Measurements from ENCODE around the gene RBM45. TPM values are rescaled to one million over a fixed set of nuclear protein-coding genes. Genes with fewer than 3 reads are reported as not detected.

Gene RBM45
- polyA plus RNA-seq, 2 of the 4 experiments (the other 2 are of a cell fraction) = 15.2 to 20.9 TPM

GRCh38 chr2:178143481-178143880 is 31.2 kb downstream of the RBM45 start:
- POLR2A ChIA-PET = no interaction called here
- TF ChIP-seq KDM1A (IDR thresholded peaks at IDR 0.05; ENCODE audit: low read depth) (no peak), NPAS2 (CRISPR knock-in tag; IDR thresholded peaks at IDR 0.05; ENCODE audit: borderline replicate concordance) (no peak), REST (IDR thresholded peaks at IDR 0.05) (no peak), RFX5 (IDR thresholded peaks at IDR 0.05) (no peak), CHD2 (IDR thresholded peaks at IDR 0.05; ENCODE audit: low read length, partially characterized antibody) (no peak), CHD4 (IDR thresholded peaks at IDR 0.05; ENCODE audit: borderline replicate concordance) (no peak), CTCF (IDR thresholded peaks at IDR 0.05) (no peak), POLR2A (IDR thresholded peaks at IDR 0.05; ENCODE audit: low read length) (no peak), ZFP36 (IDR thresholded peaks at IDR 0.05; ENCODE audit: borderline replicate concordance, partially characterized antibody) (no peak), TFCP2L1 (CRISPR knock-in tag; IDR thresholded peaks at IDR 0.05) (no peak), MAZ (IDR thresholded peaks at IDR 0.05; ENCODE audit: borderline replicate concordance, low read depth, low read length) (no peak), ZNF302 (CRISPR knock-in tag; IDR thresholded peaks at IDR 0.05) (no peak), TP53 (CRISPR knock-in tag; IDR thresholded peaks at IDR 0.05) (no peak), HDAC2 (IDR thresholded peaks at IDR 0.05) (no peak), JUNB (IDR thresholded peaks at IDR 0.05) (no peak), HMGXB4 (CRISPR knock-in tag; IDR thresholded peaks at IDR 0.05; ENCODE audit: borderline replicate concordance) (no peak), ZC3H11A (IDR thresholded peaks at IDR 0.05) (no peak), CBX2 (IDR thresholded peaks at IDR 0.05; ENCODE audit: borderline replicate concordance, low read depth) (no peak)
- CTCF ChIA-PET = interaction anchor here (1.0 to 1.2 kb wide), 2 partner anchors 11 to 270 kb away, joined by 4 to 5 read pairs; no protein-coding TSS in a partner anchor
- Histone ChIP-seq H3K4me2 (no peak overlapping the region), H3K27ac (no peak overlapping the region), H3K9me3 (no peaks in the 10 kb centered on the region), H3K4me1 (no peaks in the 10 kb centered on the region), H3K4me3 (no peak overlapping the region)
- ATAC-seq (peak; percentile 63 to 77), DNase-seq (ENCODE audit: low read depth in 1 of 2, low spot score in 1 of 2) (no peak), FAIRE-seq (no peak)

DNA sequence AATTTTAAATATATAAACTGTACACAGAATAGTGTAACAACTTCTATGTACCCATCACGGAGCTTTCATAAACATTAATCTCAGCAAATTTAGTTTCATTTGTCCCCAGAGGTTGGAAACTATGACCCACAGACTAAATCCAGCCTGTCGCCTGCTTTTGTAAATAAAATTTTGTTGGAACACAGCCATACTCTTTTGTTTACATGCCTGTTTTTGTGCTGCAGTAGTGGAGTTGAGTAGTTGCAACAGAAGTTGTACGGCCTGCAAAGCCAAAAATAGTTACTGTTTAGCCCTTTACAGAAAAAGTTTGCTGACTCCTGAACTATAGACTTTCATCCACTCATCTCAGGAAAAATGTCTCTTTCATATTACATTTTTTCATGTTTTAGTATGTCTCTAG is 39.8 kb downstream of the RBM45 start:
- H3K4me1 ChIP-seq = peaks cover 5% of the 10 kb centered on the region; the same call in 1 of the 3 replicates
- DNase-seq (ENCODE audit: low read depth in 1 of 2, low spot score in 1 of 2) = peak in 1 of 2 experiments; percentile 9
- ChIA-PET CTCF (no interaction called here), POLR2A (no interaction called here)
- TF ChIP-seq CBX8 (IDR thresholded peaks at IDR 0.05) (no peak), CHD4 (IDR thresholded peaks at IDR 0.05; ENCODE audit: borderline replicate concordance) (no peak), KDM1A (IDR thresholded peaks at IDR 0.05; ENCODE audit: low read depth) (no peak), RCOR1 (IDR thresholded peaks at IDR 0.05; ENCODE audit: low read depth, low read length) (no peak), EHMT2 (IDR thresholded peaks at IDR 0.05; ENCODE audit: low read depth) (no peak)
- H3K9me3 ChIP-seq = no peaks in the 10 kb centered on the region
- no peak overlapping the region for H3K4me3 ChIP-seq
- peak overlapping the region; percentile 38; the same call in 2 of the 3 replicates for H3K4me2 ChIP-seq
- WGBS (ENCODE audit: missing lambda C conversion rate) = 10% methylated on average over 3 of the region's 3 CpGs
- no peak for FAIRE-seq
- H3K27ac ChIP-seq = no peak overlapping the region
- no peak for ATAC-seq
